IPS-NIHi11 (cell line): ENCODE measurements around the gene PATJ.
"Not testable (repeated sequence)": the region's sequence is repeated elsewhere in the genome, so short reads cannot be mapped to it uniquely, and the experiment has no call there.

Experiments used
- DNase-seq: peaks from one replicate; pipeline ENCODE4 v3.0.0; 2012; ENCODE audit warnings: mixed read lengths, low spot score

Gene PATJ

DNA sequence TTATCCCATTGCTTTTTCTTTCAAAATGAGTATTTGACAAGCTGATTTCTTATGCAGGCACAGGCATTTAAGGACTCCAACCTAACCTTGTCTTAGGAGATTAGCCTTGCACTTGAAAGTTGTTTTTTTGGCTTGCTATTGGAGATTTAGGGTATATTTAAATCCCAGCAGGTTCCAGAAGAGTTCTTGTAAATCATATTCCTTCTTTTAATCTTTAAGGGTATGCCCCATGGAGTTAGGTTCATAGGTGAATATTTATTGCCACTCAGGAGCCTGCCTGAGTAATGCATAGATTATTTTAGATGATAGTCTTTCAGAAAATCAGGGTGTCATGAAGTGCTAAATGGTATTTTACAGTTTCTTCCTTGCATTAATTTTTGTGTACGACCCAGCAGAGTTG is 146.5 kb downstream of the PATJ start:
- no peak for DNase-seq

GRCh38 chr1:61890435-61890834 is 148.2 kb downstream of the PATJ start:
- DNase-seq = not testable (repeated sequence)

DNA sequence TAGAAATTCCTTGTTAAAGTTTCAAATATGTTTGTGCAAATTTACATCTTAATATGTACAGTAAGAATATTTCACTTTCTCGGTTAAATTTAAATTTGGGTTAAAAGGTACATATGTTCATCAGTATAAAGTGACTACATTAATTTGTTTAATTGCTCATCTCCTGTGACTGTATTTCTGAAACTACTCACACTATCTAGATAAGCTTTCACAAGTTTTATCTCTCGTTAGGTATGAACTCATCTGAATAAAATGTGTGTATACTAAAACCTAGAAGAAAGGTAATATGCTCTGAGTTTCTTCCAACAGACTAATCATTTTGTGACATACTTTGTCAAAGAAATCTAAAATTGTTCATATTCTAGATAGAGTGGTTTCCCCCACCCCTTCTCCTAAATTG is 150.7 kb downstream of the PATJ start:
- no peak for DNase-seq

GRCh38 chr1:61894296-61894695 is 152.0 kb downstream of the PATJ start:
- not testable (repeated sequence) for DNase-seq

- DNase-seq = no peak
These were observed 152.9 kb downstream of the PATJ start for GRCh38 chr1:61895175-61895574.

DNA sequence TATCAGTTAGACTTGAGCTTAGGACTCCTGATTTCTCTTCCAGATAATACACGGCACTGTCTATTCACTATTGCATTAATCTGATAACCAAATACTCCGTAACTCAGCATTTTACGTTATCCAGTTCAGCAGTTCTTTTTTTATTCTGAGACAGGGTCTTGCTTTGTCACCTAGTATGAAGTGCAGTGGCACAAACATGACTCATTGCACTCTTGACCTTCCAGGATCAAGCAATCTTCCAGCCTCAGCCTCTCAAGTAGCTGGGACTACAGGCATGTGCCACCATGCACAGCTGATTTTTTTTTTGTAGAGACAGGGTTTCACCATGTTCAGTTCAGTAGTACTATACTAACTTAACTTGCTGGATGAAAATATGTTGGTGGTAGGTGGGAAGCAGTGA is 156.4 kb downstream of the PATJ start:
- DNase-seq = no peak

DNA sequence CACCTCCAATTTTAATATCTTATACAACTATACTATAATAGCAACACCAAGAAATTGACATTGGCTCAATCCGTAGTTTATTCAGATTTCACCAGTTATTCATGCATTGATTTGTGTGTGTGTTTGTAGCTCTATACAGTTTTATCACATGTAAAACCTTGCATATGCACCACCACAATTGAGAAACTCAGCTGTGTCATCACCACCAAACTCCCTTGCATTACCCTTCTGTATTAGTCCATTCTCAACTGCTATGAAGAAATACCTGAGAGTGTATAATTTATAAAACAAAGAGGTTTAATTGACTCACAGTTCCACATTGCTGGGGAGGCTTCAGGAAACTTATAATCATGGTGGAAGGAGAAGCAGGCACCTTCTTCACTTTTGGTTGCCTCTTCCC is 162.1 kb downstream of the PATJ start:
- no peak for DNase-seq

DNA sequence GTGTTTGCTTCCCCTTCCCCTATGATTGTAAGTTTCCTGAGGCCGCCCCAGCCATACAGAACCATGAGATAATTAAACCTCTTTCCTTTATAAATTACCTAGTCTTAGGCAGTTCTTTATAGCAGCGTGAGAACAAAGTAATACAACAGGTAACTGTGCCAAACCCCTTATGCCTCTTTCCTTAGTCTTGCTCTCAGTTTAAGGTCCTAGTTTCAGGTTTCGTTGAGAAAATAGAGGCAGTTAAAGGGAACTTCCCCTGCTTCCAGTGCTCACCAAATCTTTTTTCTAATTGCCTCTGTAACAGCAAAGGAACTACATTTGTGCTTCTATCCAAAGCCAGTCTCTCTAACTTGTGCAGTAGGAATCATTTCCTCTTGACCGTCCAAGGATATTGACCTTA is 164.8 kb downstream of the PATJ start:
- no peak for DNase-seq

- DNase-seq = no peak
These were observed 167.8 kb downstream of the PATJ start for GRCh38 chr1:61910035-61910434.

GRCh38 chr1:61914823-61915482 is 172.7 kb downstream of the PATJ start:
- no peak for DNase-seq

DNA sequence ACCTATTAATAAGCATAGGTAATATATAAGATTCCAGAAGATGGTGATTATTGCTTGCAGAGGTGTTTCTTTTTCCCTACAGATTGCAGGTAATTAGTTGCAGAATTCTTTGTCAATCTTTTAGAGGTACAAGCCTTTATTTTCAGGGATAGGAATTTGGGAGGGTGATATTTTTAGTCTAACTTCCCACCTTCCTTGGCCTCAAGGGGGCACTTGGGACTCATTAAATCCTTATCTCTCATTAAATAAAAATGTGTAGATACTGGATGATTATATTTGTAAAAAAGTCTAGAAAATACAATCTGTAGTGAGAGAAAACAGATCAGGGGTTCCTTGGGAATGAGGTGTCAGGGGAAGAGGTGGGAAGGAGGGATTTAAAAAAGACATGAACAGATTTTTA is 179.2 kb downstream of the PATJ start:
- peak; percentile 13 for DNase-seq

DNA sequence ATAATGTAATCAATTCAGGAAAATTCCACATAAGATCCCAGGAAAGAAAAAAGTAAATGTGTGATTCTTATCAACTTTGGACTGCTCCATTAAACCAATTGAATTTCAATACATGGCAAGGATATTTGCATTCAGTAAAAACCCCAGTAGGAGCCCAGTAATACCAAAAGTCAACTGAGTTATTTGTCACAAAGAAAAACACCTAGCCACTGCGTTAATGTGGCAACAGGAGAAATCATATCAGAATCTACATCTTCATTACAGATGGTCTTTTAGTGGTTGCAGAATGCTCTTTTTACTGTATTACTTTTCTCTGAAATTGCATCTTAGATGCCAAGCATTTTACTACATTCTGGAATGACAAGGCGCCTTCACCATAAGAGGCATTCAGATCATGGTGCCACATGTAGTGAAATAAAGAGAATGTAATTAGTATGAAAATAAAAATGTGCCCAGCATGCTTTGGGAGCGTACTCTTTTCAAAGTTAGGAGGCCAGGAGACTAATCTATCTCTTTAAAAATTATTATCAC is 180.7 kb downstream of the PATJ start:
- no peak for DNase-seq

GRCh38 chr1:61925591-61926298 is 183.5 kb downstream of the PATJ start:
- DNase-seq = no peak

GRCh38 chr1:61926597-61926996 is 184.3 kb downstream of the PATJ start:
- no peak for DNase-seq

GRCh38 chr1:61930116-61930645 is 187.9 kb downstream of the PATJ start:
- no peak for DNase-seq

DNA sequence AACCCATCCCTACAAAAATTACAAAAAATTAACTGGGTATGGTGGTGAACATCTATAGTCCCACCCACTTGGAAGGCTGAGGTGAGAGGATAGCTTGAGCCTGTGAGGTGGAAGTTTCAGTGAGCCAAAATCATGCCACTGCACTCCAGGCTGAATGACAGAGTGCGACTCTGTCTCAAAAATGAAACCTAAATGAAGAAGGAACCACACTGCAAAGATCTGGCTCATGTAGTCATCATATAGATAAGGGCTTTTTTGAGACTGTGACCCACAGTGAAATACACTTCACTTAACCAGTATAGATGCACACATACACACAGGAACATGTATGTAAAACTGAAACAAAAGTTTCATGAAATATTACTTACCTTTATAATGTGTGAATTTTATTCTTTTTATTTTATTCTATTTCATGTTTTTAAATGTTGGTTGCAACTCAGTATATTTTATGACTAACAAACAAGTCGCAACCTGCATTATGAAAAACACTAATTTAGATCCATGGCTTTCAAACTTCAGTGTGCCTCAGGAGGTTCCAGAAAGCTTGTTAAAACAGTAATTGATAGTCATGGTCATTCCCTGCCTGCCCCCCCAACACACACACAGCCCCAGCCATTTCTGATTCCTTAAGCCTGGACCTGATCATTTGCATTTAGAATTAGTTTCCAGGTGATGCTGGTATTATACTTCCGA is 189.5 kb downstream of the PATJ start:
- DNase-seq = no peak

GRCh38 chr1:61935516-61935915 is 193.2 kb downstream of the PATJ start:
- no peak for DNase-seq

DNA sequence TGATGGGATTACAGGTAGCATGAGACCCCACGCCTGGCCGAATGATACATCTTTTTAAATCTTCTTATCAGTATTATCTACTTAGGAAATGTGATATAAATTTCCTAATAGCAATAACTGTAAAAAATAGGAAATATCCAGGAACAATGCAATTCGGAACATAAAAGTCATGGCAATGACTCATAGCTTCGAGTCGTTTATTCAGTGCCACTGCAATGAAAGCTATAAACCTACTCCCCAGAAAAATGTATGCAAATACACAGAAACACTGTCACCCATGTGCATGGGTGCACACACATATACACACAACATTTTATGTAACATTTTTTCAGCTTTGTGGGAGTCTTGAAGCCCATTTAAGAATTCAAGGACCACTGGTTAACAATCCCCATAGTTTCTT is 194.6 kb downstream of the PATJ start:
- DNase-seq = no peak

DNA sequence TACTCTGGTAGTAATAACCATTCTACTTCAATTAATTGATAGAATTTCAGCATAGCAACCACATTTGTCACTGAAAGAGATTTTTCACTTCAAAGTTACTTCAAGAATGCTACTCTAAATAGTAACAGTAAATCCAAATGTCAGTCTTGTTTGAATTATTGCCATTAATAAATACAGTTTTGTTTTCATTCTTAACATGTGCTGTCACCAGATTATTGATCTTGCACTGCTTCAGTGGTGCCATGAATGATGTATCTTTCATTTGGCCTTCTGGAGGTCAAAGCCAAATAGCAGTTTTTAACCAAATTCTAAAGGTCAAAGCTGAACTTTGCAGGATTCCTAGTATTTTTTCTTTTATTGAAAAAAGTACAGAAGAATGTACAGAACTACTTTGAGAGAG is 199.5 kb downstream of the PATJ start:
- DNase-seq = no peak

GRCh38 chr1:61942856-61943255 is 200.6 kb downstream of the PATJ start:
- DNase-seq = no peak

DNA sequence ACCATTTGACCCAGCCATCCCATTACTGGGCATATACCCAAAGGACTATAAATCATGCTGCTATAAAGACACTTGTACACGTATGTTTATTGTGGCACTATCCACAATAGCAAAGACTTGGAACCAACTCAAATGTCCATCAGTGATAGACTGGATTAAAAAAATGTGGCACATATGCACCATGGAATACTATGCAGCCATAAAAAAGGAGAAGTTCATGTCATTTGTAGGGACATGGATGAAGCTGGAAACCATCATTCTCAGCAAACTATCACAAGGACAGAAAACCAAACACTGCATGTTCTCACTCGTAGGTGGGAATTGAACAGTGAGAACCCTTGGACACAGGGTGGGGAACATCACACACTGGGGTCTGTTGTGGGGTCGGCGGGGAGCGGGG is 206.4 kb downstream of the PATJ start:
- not testable (repeated sequence) for DNase-seq

GRCh38 chr1:61950418-61950817 is 208.1 kb downstream of the PATJ start:
- peak; percentile 35 for DNase-seq
